A172 (cell line): ENCODE results near the gene FSHB. TPM values are rescaled to one million over a fixed set of nuclear protein-coding genes. Genes with fewer than 3 reads are reported as not detected.
"Not testable (repeated sequence)": the region's sequence is repeated elsewhere in the genome, so short reads cannot be mapped to it uniquely, and the experiment has no call there.

Experiments used
- DNase-seq: peaks from one replicate; pipeline ENCODE4 v3.0.0-alpha.2; 2015; ENCODE audit warnings: low spot score
- total RNA-seq: library from RNA; depleted of rRNA; stranded (reverse); fragments of >200 nt; shearing (Covaris generic); gene quantifications from 2 replicates; pipeline ENCODE4 v1.2.3, GENCODE V29; 2014; rRNA removed

The FSHB gene
- not detected in 2 replicates for total RNA-seq

- no peak for DNase-seq
Observed at GRCh38 chr11:30230714-30231113, at the start of gene FSHB. Gene FSHB (plus strand): TSS chr11:30231014. CDS start chr11:30231903, 889 bp downstream.

GRCh38 chr11:30186748-30187147 lies 44.1 kb upstream of the FSHB start:
- no peak for DNase-seq

- DNase-seq = no peak
Observed at GRCh38 chr11:30192620-30193019, 38.2 kb upstream of the FSHB start.

GRCh38 chr11:30196400-30197206 lies 34.2 kb upstream of the FSHB start:
- DNase-seq = peak; percentile 46

- DNase-seq = no peak
Observed at GRCh38 chr11:30197869-30198268, 32.9 kb upstream of the FSHB start.

GRCh38 chr11:30202989-30203388 lies 27.8 kb upstream of the FSHB start:
- not testable (repeated sequence) for DNase-seq

GRCh38 chr11:30203850-30204249 lies 27.0 kb upstream of the FSHB start:
- no peak for DNase-seq

GRCh38 chr11:30206249-30206996 lies 24.4 kb upstream of the FSHB start:
- no peak for DNase-seq

- no peak for DNase-seq
Observed at GRCh38 chr11:30210357-30210756, 20.5 kb upstream of the FSHB start.

- DNase-seq = no peak
Observed at GRCh38 chr11:30216534-30216933, 14.3 kb upstream of the FSHB start.

- no peak for DNase-seq
Observed at GRCh38 chr11:30218278-30218677, 12.5 kb upstream of the FSHB start.

GRCh38 chr11:30225642-30226041 lies 5.2 kb upstream of the FSHB start:
- no peak for DNase-seq

- no peak for DNase-seq
Observed at GRCh38 chr11:30228323-30228884, 2.4 kb upstream of the FSHB start.

GRCh38 chr11:30239025-30239424 lies 8.2 kb downstream of the FSHB start:
- DNase-seq = no peak

GRCh38 chr11:30244265-30244664 lies 13.5 kb downstream of the FSHB start:
- DNase-seq = peak; percentile 97

GRCh38 chr11:30245621-30246020 lies 14.8 kb downstream of the FSHB start:
- DNase-seq = peak; percentile 70

GRCh38 chr11:30254307-30255298 lies 23.8 kb downstream of the FSHB start:
- peak; percentile 18 for DNase-seq

- DNase-seq = peak; percentile 15
Observed at GRCh38 chr11:30255637-30256036, 24.8 kb downstream of the FSHB start.

- DNase-seq = no peak
Observed at GRCh38 chr11:30257058-30257457, 26.2 kb downstream of the FSHB start.

- DNase-seq = no peak
Observed at GRCh38 chr11:30258679-30259078, 27.9 kb downstream of the FSHB start.

- no peak for DNase-seq
Observed at GRCh38 chr11:30260813-30261212, 30.0 kb downstream of the FSHB start.
